Neural cell (in vitro differentiated cells): ENCODE results near the gene SLC35D1.

Source experiments
- EP300 ChIP-seq: fragments of 450-650 bp; conservative IDR thresholded peaks from 2 replicates; pipeline ENCODE4 v1.6.1; 2014; ENCODE audit warnings: antibody characterized with exemption, mild to moderate bottlenecking, moderate library complexity; ENCODE audit not compliant: poor library complexity, severe bottlenecking
- MXI1 ChIP-seq: fragments of 450-650 bp; conservative IDR thresholded peaks from 2 replicates; pipeline ENCODE4 v1.6.1; 2014; ENCODE audit warnings: antibody characterized with exemption, mild to moderate bottlenecking; ENCODE audit not compliant: poor library complexity, severe bottlenecking
- TF ChIP-seq, protein P1 (sequence below): fragments of 450-650 bp; IDR thresholded peaks from 2 replicates; pipeline ENCODE4 v1.5.1; 2014; ENCODE audit warnings: antibody characterized with exemption, mild to moderate bottlenecking, moderate library complexity; ENCODE audit not compliant: poor library complexity, severe bottlenecking

DNA sequence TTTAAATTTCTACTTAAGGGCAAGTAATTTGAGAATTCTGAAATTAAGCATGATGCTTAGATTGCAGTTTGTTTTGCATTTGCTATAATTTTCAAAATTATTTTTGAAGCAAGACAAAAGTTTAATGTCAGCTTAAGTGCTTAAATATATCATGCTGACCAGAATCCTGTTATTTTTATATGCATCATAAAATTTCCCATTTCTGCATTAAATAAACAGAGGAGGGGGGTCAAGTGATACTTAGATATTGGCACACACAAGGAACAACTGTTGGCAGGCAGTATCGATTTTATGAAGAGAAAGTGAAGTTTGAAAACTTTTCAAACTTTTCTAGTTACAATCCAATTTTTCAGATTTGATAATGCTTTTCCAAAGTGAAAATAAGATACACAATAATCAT, 68.1 kb downstream of the SLC35D1 start:
- TF ChIP-seq, protein P1, sequence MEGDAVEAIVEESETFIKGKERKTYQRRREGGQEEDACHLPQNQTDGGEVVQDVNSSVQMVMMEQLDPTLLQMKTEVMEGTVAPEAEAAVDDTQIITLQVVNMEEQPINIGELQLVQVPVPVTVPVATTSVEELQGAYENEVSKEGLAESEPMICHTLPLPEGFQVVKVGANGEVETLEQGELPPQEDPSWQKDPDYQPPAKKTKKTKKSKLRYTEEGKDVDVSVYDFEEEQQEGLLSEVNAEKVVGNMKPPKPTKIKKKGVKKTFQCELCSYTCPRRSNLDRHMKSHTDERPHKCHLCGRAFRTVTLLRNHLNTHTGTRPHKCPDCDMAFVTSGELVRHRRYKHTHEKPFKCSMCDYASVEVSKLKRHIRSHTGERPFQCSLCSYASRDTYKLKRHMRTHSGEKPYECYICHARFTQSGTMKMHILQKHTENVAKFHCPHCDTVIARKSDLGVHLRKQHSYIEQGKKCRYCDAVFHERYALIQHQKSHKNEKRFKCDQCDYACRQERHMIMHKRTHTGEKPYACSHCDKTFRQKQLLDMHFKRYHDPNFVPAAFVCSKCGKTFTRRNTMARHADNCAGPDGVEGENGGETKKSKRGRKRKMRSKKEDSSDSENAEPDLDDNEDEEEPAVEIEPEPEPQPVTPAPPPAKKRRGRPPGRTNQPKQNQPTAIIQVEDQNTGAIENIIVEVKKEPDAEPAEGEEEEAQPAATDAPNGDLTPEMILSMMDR, result no peak
- TF ChIP-seq EP300 (no peak), MXI1 (no peak)
